Measurements from ENCODE around the gene B4GALT5.
"Not testable (repeated sequence)": the region's sequence is repeated elsewhere in the genome, so short reads cannot be mapped to it uniquely, and the experiment has no call there.

Gene B4GALT5

GRCh38 chr20:49635166-49635565 is 78.5 kb downstream of the B4GALT5 start:
- FAIRE-seq = no peak
- no peak for DNase-seq (ENCODE audit: extremely low spot score, insufficient read length, low read depth)

GRCh38 chr20:49634116-49634515 is 79.6 kb downstream of the B4GALT5 start:
- FAIRE-seq (no peak), DNase-seq (ENCODE audit: extremely low spot score, insufficient read length, low read depth) (no peak)

- no peak for DNase-seq (ENCODE audit: extremely low spot score, insufficient read length, low read depth)
- FAIRE-seq = no peak
Observed at GRCh38 chr20:49633643-49634042, 80.0 kb downstream of the B4GALT5 start.

GRCh38 chr20:49633023-49633422 is 80.7 kb downstream of the B4GALT5 start:
- DNase-seq (ENCODE audit: extremely low spot score, insufficient read length, low read depth) (no peak), FAIRE-seq (no peak)

- DNase-seq (ENCODE audit: extremely low spot score, insufficient read length, low read depth) (no peak), FAIRE-seq (no peak)
Observed at GRCh38 chr20:49631856-49632418, 81.7 kb downstream of the B4GALT5 start.

GRCh38 chr20:49631061-49631716 is 82.5 kb downstream of the B4GALT5 start:
- no peak for DNase-seq (ENCODE audit: extremely low spot score, insufficient read length, low read depth)

GRCh38 chr20:49630396-49630951 is 83.2 kb downstream of the B4GALT5 start:
- FAIRE-seq (peak; percentile 80), DNase-seq (ENCODE audit: extremely low spot score, insufficient read length, low read depth) (peak; percentile 60)

More at GRCh38 chr20:49631061-49631716, 82.5 kb downstream of the B4GALT5 start:
- peak; percentile 9 for FAIRE-seq

GRCh38 chr20:49629606-49630005 is 84.1 kb downstream of the B4GALT5 start:
- no peak for DNase-seq (ENCODE audit: extremely low spot score, insufficient read length, low read depth)
- FAIRE-seq = no peak

GRCh38 chr20:49628280-49628679 is 85.4 kb downstream of the B4GALT5 start:
- not testable (repeated sequence) for FAIRE-seq; DNase-seq (ENCODE audit: extremely low spot score, insufficient read length, low read depth)

- FAIRE-seq (no peak), DNase-seq (ENCODE audit: extremely low spot score, insufficient read length, low read depth) (no peak)
Observed at GRCh38 chr20:49627329-49627761, 86.3 kb downstream of the B4GALT5 start.

GRCh38 chr20:49624988-49625387 is 88.7 kb downstream of the B4GALT5 start:
- DNase-seq (ENCODE audit: extremely low spot score, insufficient read length, low read depth); FAIRE-seq: not testable (repeated sequence)

GRCh38 chr20:49624317-49624716 is 89.4 kb downstream of the B4GALT5 start:
- FAIRE-seq = no peak

GRCh38 chr20:49622243-49622642 is 91.4 kb downstream of the B4GALT5 start:
- no peak for DNase-seq (ENCODE audit: extremely low spot score, insufficient read length, low read depth)
- FAIRE-seq = no peak

More at GRCh38 chr20:49624317-49624716, 89.4 kb downstream of the B4GALT5 start:
- no peak for DNase-seq (ENCODE audit: extremely low spot score, insufficient read length, low read depth)

GRCh38 chr20:49620364-49621240 is 93.1 kb downstream of the B4GALT5 start:
- peak; percentile 73 for DNase-seq (ENCODE audit: extremely low spot score, insufficient read length, low read depth)
- peak; percentile 98 for FAIRE-seq

GRCh38 chr20:49619113-49620048 is 94.3 kb downstream of the B4GALT5 start:
- peak; percentile 29 for FAIRE-seq
- DNase-seq (ENCODE audit: extremely low spot score, insufficient read length, low read depth) = no peak

GRCh38 chr20:49618289-49618688 is 95.4 kb downstream of the B4GALT5 start:
- DNase-seq (ENCODE audit: extremely low spot score, insufficient read length, low read depth) (no peak), FAIRE-seq (no peak)

- not testable (repeated sequence) for FAIRE-seq; DNase-seq (ENCODE audit: extremely low spot score, insufficient read length, low read depth)
Observed at GRCh38 chr20:49617394-49617793, 96.3 kb downstream of the B4GALT5 start.

- no peak for DNase-seq (ENCODE audit: extremely low spot score, insufficient read length, low read depth)
- no peak for FAIRE-seq
Observed at GRCh38 chr20:49616154-49617007, 97.3 kb downstream of the B4GALT5 start.
